IPS DF 19.7 (cell line): ENCODE data around the gene RNF157.

Experiments used
- DNase-seq: peaks from one replicate; pipeline ENCODE4 v3.0.0-alpha.2; 2013; ENCODE audit warnings: low read depth, low spot score

The RNF157 gene

GRCh38 chr17:76157759-76158158 is 82.5 kb downstream of the RNF157 start:
- DNase-seq, result no peak

DNA sequence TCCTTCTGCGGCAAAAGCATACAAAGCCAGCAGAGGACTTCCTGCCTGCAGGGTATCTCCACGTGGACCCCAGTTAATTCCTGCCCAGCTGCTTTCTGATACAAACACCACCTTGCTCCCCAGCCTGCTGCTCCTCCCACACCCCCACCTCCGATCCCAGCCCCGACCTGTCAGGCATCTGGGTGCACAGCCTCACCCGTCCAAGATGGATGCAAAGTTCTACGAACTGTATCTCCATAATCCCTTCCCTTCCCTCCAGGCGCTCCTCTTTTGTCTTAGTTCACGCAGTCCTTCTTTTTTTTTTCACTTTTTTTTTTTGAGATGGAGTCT is 83.7 kb downstream of the RNF157 start:
- DNase-seq, result no peak

DNA sequence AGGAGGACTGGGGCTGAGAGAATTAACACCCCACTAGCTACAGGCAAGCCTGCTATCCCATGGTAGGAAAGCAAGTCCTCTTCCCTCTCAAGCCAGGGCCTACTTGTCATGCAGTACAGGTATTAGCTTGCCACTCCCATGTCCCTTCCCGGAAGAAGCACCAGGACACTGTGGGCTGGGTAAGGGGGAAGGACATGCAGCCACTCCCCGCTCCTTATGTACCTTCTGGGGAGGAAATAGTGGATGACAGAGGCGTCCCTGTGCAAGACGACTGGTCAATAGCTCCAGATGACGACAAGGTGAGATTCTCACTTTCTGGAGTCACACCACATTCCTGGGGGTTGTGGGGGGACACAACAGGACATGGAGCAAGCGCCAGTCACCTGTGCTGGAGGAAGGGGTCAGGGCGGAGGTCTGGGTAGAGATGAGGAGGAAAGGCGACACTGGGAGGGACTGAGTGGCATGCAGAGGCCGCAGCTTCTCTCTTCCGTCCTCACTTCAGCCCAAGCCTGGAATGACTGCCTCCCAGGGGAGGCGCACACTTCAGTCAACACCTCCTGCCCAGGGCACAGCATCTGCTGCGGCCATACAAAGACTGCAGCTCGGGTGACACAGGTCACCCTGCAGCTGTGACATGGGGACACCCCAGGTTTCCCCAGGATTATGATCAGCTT is 84.2 kb downstream of the RNF157 start:
- no peak for DNase-seq

DNA sequence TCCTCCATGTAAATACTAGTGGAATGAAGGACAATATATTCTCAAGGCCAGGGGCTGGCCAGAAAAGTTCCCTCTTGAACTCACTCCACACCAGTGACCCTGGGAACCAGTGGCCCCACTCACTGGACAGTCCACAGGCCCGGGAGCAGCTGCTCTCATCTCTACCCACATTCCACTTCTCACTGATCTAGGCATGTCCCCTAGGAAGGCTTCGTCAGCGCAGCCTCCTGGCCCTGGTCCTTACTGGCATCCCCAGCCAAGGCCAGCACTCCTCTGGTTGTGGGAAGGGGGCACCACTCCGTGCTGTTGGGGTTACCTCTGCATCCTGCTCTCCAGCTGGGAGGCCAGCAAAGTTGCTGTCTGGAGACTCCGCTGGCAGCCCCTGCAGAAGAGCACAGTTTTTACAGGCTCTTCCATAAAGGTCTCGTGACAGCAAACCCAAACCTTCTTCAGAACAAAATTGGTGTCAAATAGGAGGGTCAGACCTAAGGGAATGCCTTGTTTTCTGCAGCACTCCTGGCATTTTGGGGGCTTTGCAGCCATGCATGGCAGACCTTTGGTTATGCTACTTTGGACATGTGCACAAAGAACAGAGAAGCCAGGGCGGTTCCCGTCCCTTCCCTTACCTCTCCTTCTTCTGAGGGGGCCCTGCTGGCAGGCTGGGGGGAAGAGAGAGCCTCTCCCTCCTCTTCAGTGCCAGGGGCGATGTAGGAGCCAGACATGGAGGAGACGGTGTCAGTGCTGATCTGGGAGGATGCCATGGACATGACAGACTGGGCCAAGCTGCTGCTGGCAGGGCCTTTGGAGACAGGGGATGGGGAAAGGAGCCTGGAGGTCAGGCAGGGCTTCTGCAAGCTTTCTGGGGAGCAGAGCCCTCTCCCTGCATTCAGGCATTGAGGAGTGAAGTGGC is 85.1 kb downstream of the RNF157 start:
- no peak for DNase-seq

DNA sequence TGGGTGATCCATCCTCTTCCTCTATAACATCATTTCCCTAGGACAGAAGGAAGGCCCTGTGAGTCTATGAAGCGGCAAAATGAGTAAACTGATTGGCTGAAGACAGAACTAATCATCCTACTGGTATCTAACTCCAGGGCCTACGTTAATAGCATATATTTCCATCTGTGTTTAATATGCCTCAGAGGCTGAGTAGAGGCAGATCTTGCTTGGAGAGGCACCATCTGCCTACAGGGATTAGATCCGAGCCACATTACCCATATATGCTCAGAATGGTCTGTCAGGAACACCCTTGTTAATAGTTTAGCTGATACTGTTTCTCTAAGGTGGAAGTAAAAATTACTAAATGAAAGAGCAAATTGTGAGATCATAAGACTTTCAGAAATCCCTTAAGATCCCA is 86.0 kb downstream of the RNF157 start:
- DNase-seq, result no peak

DNA sequence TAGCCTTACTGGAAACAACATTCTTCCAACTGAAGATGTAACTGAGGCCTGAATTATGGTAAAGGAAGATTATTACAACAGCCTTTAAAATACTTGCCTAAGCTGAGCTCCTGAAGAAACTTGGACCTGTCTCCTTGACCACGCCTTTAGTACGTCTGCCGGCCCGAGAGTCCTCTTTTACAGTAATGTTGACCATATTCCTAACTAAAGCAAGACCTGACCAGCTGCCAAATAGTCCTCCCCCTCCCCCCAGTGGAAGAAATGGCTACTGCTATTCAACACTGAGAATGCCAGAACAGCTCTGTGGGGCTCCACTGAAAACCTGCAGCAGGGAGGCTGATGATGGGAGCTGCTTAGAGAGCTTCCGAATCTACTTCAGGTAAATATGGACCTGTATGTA is 86.7 kb downstream of the RNF157 start:
- DNase-seq, result no peak

DNA sequence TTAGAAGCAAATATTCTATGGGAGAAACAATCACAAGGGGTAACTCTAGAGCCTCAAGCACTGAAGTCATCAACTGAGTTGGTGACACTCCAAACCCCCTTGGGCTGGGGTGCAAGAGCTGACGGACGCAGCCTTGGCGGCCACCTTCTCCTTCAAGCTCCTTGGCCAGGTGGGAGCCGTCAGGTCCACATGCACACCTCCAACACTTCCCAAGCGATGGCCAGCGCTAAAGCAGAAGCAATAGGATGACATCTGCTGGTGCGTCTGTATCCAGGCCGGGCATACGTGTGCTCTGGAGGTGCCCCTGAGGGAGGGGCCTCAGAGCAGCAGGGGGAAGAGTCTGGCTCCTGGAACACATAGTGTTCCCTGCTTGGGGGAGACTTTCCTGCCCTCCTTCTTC is 87.1 kb downstream of the RNF157 start:
- no peak for DNase-seq

DNA sequence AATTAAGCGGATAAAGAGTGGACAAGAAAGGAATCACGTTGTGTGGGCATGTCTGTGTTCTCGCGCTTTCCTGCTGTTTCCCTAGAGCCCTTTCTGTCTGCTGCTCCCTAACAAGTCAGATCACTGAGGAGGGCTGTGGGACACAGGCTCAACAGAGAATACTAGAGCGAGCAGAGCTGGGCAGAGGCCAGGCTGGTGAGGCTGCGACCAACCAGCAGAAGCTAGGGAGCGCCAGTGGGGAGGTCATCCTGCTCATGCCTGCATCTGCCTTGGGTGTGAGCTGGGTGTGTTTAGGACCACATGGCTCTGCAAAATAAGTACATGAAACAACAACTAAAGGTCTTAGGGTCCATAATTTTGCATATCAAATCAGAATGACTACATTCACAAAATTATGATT is 87.7 kb downstream of the RNF157 start:
- DNase-seq, result no peak

- no peak for DNase-seq
These were observed 88.3 kb downstream of the RNF157 start for GRCh38 chr17:76151896-76152454.

GRCh38 chr17:76150712-76151622 is 89.3 kb downstream of the RNF157 start:
- no peak for DNase-seq

GRCh38 chr17:76149214-76149613 is 91.1 kb downstream of the RNF157 start:
- DNase-seq, result no peak

- no peak for DNase-seq
These were observed 92.3 kb downstream of the RNF157 start for GRCh38 chr17:76148015-76148326.

GRCh38 chr17:76147211-76148014 is 92.9 kb downstream of the RNF157 start:
- no peak for DNase-seq

DNA sequence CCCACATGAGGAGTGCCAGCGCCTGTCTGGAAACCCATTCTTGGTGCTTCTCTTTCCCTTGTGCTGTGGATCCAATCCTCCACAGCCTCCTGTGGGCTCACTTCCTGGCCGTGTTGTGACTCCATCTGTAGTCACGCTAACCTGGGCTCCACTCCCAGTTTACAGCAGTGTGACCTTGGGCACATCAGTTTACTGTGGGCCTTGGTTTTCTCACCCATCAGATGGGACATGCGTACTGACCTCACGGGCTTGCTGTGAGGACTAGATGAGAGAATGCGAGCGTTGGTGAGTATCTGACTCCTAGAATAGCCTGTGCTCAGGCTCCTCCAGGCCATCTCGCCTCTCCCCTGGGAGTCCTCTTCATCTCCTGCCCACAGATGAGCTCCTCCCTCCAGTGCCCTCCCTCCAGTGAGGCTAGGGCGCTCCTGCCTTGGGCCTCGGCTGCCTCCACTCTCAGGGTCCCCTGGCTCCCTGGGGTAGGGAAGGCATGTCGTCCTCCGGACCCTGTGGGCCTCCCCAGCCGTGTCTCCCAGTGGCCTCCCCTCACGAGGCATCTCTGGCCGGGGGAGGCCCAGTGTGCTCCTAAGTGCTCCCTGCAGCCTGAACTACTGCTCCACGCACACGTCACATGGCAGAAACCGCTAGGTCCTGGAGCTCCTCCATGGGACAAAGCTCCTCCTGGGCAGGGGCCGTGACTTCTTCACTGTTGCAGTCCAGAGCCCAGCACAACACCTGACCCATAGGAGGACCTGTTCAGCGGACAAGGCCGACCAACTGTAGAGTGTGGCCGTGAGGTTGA is 94.0 kb downstream of the RNF157 start:
- no peak for DNase-seq

DNA sequence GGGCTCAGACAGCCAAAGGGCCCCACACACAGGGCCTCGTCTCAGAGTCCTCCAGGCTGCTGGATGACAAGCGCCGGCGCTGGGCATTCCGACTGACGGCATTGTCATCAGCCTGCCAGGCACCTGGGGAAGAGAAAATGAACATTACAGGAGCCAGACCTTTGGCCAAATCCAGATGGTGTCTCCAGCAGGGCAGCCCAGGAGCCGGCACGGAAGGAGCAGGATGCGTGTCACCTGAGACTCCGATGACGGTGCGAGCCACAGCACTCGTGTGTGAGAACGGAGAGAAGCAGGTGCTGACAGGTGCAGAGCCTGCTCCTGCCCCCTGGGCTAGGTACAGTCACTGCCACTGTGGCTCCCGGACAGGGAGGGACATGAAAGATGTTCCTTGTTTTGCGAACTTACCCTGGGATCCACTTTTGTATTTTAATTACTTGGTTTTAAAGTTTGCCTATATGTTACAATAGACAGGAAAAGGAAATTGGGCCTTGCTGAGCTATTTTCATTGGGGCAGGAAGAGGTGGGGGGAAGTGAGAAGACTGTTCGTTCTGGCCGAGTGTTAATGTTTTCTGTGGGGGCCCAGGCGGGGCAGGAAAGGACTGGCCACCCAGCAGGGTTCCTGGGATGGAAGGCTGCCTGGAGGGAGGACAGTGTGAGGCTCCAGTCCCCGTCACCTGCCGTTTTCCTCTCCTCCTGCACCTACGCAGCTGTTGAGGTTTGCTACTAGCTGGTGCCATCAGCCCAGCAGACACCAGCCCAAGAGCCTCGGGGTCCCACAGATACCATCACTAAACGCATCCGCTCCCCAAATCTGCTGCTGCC is 94.9 kb downstream of the RNF157 start:
- DNase-seq, result no peak

- DNase-seq, result no peak
These were observed 97.7 kb downstream of the RNF157 start for GRCh38 chr17:76142585-76143041.

GRCh38 chr17:76142039-76142584 is 98.2 kb downstream of the RNF157 start:
- no peak for DNase-seq

- DNase-seq, result no peak
These were observed 98.9 kb downstream of the RNF157 start, which contains the start of gene FOXJ1 for GRCh38 chr17:76141212-76142038. TSS of gene FOXJ1 (minus strand) at chr17:76141245. CDS start at chr17:76140395, 850 bp downstream.
